Astrocyte (in vitro differentiated cells and primary cell): ENCODE measurements around the gene BCL2L1.

Experiments used
- CTCF ChIP-seq: IDR thresholded peaks from 2 replicates; pipeline ENCODE4 v1.5.1; 2011; ENCODE audit warnings: low read depth, mild to moderate bottlenecking, inconsistent platforms, low read length, moderate library complexity; ENCODE audit not compliant: insufficient read depth
- EZH2 ChIP-seq: IDR thresholded peaks from 2 replicates; pipeline ENCODE4 v1.6.1; 2012; ENCODE audit warnings: mild to moderate bottlenecking, low read length, inconsistent platforms; ENCODE audit not compliant: insufficient read depth

GRCh38 chr20:31661625-31662371, 60.9 kb downstream of the BCL2L1 start:
- TF ChIP-seq CTCF (peak; percentile 38), EZH2 (no peak)
